Left ventricle myocardium inferior (tissue), 1 donor: Measurements from ENCODE around the gene ZNF334. TPM values are rescaled to one million over a fixed set of nuclear protein-coding genes. Genes with fewer than 3 reads are reported as not detected.

Experiments used
- DNase-seq: peaks from one replicate; pipeline ENCODE4 v3.0.0-alpha.2; 2020
- H3K27ac ChIP-seq: fragments of 200-600 bp; replicated peaks from 2 replicates; pipeline ENCODE4 v1.8.0; 2021
- H3K27me3 ChIP-seq: fragments of 200-600 bp; 2 replicates; pipeline ENCODE4 v1.8.0; 2021; ENCODE audit warnings: low read depth
- H3K36me3 ChIP-seq: fragments of 200-600 bp; 2 replicates; pipeline ENCODE4 v1.8.0; 2021
- H3K4me1 ChIP-seq: fragments of 200-600 bp; 2 replicates; pipeline ENCODE4 v1.8.0; 2021
- H3K4me3 ChIP-seq: fragments of 200-600 bp; 2 replicates; pipeline ENCODE4 v1.8.0; 2021; ENCODE audit warnings: mild to moderate bottlenecking, moderate library complexity
- H3K9me3 ChIP-seq: fragments of 200-600 bp; replicated peaks from 2 replicates; pipeline ENCODE4 v1.8.0; 2021
- intact Hi-C: fragments of 100-400 bp; cut with micrococcal nuclease; formaldehyde crosslinking; loops from one replicate; pipeline ENCODE4 v1.11.0; 2022
- total RNA-seq: library from RNA; stranded (reverse); fragmentation: NEBNext Ultra II Directional; extraction: Animal tissue kit (Norgen Biotek cat#: 25700); gene quantifications from one replicate; pipeline ENCODE4 v1.2.1, GENCODE V29; 2021
- TF ChIP-seq, protein P1 (sequence below): fragments of 200-600 bp; IDR thresholded peaks from 2 replicates; pipeline ENCODE4 v1.8.0; 2021; ENCODE audit warnings: antibody characterized with exemption, mild to moderate bottlenecking, borderline replicate concordance
- donor health status: DM: no; HTN: yes; CAD: no; lungs with severe emphysema.

The ZNF334 gene
- total RNA-seq, 1 donor from 2014 or later, result 0.71 TPM

DNA sequence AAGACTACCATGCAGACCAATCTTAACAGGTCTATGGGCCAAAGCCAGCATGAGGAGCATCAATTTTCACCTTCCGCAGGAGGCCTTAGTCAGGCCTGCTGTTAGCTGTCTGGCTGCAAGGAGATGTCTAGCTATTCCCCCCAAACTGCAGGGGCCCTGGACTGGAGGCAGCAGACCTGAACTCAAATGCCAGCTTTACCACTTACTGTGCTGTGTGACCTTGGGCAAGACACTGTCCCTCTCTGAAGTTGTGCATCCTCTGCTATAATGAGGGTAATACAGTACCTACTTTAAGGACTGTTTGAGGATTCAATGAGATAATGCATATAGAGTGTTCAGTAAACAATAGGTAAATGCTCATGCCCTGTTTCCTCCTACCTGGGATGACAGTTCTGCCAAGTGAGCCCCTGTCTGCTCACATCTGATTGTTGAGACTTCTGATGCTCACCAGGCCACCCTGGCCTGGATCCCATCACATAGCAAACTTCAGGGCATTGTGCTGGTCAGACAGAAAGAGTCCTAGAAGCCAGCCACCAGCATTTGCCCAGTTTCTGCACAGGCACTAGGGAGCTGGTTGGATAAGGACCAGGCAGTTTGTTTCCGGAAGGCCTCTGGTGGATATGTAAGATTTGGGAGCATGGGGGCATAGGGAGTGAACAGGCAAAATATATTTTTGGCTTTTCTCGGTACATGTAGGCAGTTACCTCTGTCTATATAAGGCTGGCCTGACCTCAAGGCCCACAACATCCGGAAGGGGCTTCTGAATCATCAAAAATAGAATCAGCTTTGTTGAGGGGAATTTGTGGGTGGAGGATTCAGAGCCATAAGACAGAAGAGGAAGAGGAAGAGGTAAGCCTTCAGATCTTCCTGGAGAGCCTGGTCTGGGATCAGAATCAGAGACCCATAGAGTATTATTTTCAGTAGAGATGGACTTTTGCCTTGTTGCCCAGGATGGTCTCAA is 39.4 kb upstream of the ZNF334 start:
- H3K9me3 ChIP-seq, result no peaks in the 10 kb centered on the region
- H3K4me1 ChIP-seq, result no peaks in the 10 kb centered on the region
- H3K27ac ChIP-seq, result no peak overlapping the region
- intact Hi-C loops, result no loop called here
- DNase-seq, result no peak
- H3K36me3 ChIP-seq, result no peaks in the 10 kb centered on the region
- TF ChIP-seq, protein P1, sequence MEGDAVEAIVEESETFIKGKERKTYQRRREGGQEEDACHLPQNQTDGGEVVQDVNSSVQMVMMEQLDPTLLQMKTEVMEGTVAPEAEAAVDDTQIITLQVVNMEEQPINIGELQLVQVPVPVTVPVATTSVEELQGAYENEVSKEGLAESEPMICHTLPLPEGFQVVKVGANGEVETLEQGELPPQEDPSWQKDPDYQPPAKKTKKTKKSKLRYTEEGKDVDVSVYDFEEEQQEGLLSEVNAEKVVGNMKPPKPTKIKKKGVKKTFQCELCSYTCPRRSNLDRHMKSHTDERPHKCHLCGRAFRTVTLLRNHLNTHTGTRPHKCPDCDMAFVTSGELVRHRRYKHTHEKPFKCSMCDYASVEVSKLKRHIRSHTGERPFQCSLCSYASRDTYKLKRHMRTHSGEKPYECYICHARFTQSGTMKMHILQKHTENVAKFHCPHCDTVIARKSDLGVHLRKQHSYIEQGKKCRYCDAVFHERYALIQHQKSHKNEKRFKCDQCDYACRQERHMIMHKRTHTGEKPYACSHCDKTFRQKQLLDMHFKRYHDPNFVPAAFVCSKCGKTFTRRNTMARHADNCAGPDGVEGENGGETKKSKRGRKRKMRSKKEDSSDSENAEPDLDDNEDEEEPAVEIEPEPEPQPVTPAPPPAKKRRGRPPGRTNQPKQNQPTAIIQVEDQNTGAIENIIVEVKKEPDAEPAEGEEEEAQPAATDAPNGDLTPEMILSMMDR, result no peak
- no peak overlapping the region for H3K4me3 ChIP-seq
- H3K27me3 ChIP-seq, result peaks cover 28% of the 10 kb centered on the region

DNA sequence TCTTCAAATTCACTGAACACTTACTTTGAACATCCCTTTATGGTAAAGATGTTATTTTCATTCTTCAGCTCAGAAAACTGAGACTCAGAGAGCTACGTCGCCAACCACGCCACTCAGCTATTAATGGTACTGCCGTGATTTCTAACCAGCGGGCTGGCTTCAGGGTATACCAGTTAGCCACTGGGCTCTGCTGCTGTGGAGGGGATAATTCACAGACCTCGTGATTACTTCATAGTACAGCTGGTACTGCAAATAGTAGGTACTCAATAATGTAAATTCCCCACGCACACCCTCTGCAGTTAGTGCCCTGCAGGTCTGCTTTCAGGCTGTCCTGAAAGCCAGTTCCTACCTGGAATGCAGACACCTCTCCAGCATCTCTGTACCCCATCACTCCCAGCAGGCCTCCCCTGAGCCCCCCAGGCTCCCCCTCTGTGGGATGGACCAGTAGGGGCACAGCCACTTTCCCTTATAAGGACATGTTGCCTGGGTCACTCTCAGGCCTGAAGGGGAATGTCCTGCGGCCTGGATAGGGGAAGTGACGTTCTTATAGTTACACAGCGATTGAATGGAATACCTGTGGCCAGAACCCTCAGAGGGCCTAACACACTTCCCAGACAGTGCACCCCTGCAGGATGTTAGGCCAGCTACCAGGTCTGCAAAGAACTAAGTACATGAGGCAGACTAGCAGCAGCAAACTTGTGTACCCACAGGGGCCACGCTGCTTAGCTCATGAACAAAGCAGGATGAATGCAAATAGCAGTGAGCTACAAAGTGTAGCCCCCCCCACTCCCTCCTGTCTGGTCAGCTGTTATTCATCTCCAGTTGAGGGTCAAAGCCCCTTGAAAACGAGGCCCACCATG is 38.4 kb upstream of the ZNF334 start:
- no peaks in the 10 kb centered on the region for H3K36me3 ChIP-seq
- H3K9me3 ChIP-seq, result no peaks in the 10 kb centered on the region
- intact Hi-C loops, result no loop called here
- DNase-seq, result no peak
- TF ChIP-seq, protein P1, result no peak
- peaks cover 36% of the 10 kb centered on the region for H3K27me3 ChIP-seq
- H3K4me3 ChIP-seq, result no peak overlapping the region
- H3K4me1 ChIP-seq, result no peaks in the 10 kb centered on the region
- no peak overlapping the region for H3K27ac ChIP-seq

DNA sequence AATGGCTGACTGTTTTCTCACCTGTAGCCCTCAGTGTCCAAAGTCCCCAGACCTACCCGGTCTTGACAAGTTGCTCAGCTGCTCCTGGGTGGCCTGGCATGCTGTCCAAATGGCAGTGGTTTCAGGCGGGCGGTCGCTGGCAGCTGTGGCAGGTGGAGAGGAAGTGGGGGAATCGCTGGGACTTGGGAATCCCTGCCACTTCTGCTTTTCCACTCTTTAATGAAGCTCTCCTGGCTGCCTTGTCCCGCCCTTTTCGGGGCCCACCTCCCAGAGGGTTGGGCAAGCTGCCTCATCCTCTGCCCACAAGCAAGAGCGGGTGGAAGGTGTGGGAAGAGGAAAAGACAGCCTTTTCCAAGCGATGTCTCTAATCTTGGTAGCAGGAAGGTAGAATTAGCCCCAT is 37.1 kb upstream of the ZNF334 start, which contains the start of gene OCSTAMP:
TSS of gene OCSTAMP (minus strand) at position 194 of the 400 bp plus-strand sequence. CDS start at position 100, 94 bp downstream.
- TF ChIP-seq, protein P1, result no peak
- DNase-seq, result no peak
- Histone ChIP-seq H3K36me3 (no peaks in the 10 kb centered on the region), H3K4me3 (no peak within 1 kb of the TSS), H3K27me3 (peaks cover 38% of the 10 kb centered on the region), H3K9me3 (no peaks in the 10 kb centered on the region), H3K27ac (no peak within 1 kb of the TSS), H3K4me1 (no peaks in the 10 kb centered on the region)
- intact Hi-C loops, result no loop called here

DNA sequence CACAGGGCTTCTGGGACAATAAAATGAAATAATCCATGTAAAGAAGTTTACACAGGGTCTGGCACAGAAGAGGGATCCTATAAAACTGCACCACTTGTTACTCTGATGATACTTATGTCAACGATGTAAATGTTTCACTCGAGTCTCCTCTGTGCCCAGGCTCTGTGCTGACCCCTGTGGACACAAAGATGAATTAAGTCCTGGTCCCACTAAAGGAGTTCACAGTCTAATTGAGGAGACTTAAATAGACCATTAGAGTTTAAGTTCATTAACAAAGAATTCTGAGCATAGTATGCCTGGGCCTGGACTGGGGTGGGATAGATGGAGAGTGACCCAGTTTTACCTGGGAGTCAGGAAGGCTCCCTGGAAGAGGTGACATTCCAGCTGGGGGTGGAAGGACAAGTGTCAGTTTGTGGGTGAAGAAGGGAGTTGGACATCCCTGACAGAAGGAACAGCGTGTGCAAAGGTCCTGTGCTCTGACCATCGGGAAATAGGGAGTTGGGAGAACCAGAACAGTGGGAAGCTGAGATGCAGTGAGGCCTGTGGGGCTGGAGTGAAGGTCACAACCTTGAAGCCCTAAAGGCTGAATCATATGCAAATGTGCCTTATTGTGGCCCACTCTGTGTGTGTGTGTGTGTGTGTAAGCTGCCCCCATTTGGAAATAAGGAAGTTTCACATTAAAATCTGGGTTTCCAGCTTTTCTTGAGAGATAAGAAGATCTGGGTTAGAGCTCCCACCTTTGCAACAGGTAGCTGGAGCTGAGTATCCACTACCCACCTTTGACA is 36.0 kb upstream of the ZNF334 start:
- H3K36me3 ChIP-seq, result no peaks in the 10 kb centered on the region
- H3K27me3 ChIP-seq, result peaks cover 43% of the 10 kb centered on the region
- H3K4me3 ChIP-seq, result no peak overlapping the region
- H3K4me1 ChIP-seq, result no peaks in the 10 kb centered on the region
- intact Hi-C loops, result no loop called here
- no peak overlapping the region for H3K27ac ChIP-seq
- TF ChIP-seq, protein P1, result no peak
- no peak for DNase-seq
- no peaks in the 10 kb centered on the region for H3K9me3 ChIP-seq

DNA sequence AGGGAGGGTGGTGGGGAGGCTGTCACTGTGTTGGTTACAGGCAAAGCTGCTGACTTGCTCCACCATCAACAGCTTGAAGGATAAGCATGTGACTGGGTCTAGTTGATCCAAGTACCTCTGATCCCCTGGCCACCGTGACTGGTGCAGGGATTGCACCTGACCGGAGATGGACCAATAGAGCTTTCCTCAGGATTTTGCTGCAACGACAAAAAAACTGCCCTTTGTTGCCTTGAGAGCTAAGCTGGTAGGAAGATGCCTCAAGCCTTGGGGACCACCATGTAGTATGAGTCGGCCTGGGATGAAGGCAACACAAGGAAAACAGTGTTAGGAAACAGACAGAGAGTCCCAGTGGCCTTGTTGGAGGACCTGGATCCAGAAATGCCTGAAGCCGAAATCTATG is 35.3 kb upstream of the ZNF334 start:
- no peaks in the 10 kb centered on the region for H3K9me3 ChIP-seq
- no peak for DNase-seq
- H3K27ac ChIP-seq, result no peak overlapping the region
- no peaks in the 10 kb centered on the region for H3K4me1 ChIP-seq
- H3K4me3 ChIP-seq, result no peak overlapping the region
- no peaks in the 10 kb centered on the region for H3K36me3 ChIP-seq
- intact Hi-C loops, result no loop called here
- TF ChIP-seq, protein P1, result no peak
- peaks cover 47% of the 10 kb centered on the region for H3K27me3 ChIP-seq
